Measurements from ENCODE around the gene BCR.

BCR gene

DNA sequence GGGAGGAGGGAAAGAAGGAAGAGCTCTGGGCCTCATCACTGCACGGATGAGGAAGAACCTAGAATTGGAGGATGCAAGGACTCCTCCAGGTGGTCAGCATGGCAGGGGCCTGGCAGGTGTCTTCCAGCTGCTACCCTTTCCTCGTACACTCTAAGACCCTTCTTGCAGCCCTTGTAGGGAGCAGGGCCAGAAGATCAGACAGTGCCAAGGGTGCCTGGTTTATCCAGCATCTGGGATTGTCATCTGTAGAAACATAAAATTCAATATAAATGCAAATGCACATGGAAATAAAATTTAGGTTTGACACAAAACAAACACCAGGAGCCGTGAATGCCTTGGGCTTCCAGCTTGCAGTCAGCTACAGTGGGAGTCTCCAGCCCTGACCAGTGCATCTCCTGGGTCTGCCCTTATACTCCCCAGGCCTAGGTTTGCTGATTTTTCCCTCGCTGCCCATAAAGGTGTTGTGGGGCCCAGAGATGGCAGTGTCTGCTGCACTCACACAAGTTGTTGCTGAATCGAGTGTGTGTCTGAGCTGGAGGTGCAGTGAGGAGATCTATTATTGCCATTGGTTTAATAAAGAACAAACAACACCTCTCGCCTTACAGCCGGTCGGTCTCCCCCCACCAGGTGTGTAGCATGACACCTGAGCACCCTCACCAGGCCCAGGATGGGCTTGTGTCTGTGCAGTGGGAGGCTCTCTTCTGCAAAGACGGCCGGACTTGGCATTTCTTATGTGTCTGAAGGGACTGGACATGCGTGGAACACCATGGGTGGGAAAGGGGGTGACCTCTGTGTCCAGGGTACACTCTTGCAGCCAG, 87.1 kb downstream of the BCR start:
- TF ChIP-seq, protein P1, sequence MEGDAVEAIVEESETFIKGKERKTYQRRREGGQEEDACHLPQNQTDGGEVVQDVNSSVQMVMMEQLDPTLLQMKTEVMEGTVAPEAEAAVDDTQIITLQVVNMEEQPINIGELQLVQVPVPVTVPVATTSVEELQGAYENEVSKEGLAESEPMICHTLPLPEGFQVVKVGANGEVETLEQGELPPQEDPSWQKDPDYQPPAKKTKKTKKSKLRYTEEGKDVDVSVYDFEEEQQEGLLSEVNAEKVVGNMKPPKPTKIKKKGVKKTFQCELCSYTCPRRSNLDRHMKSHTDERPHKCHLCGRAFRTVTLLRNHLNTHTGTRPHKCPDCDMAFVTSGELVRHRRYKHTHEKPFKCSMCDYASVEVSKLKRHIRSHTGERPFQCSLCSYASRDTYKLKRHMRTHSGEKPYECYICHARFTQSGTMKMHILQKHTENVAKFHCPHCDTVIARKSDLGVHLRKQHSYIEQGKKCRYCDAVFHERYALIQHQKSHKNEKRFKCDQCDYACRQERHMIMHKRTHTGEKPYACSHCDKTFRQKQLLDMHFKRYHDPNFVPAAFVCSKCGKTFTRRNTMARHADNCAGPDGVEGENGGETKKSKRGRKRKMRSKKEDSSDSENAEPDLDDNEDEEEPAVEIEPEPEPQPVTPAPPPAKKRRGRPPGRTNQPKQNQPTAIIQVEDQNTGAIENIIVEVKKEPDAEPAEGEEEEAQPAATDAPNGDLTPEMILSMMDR (IDR thresholded peaks at IDR 0.05; ENCODE audit: borderline replicate concordance, control extremely low read depth, extremely low read depth, insufficient read depth, missing control alignments): no peak
- in situ Hi-C loops (cut with MboI; ENCODE audit: low sequenced_read_pairs, unreplicated experiment): no loop called here
- DNase-seq (ENCODE audit: low spot score): no peak

DNA sequence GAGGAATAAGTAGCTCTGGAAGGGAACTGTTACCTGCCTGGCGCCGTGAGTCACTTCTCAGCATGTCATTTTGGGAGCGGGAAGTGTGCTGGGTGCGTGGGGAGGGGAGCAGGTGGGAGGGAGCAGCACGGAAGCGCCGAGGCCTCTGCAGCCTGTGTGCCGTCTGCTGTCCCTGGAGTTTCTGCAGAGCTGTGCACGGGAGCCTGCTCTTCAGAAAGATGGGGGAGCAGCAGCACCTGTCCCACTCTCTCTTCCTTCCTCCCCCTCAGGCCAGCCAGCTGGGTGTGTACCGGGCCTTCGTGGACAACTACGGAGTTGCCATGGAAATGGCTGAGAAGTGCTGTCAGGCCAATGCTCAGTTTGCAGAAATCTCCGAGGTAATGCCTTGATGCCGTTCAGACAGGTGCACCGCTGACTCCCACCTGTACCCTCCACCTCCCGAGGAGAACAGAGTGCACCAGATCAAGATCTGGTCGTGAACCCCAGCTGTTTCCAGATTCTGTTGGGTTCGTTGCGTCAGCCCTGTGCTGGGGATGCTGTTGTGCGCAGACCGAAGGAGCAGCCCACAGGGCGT, 87.9 kb downstream of the BCR start:
- DNase-seq (ENCODE audit: low spot score): no peak
- in situ Hi-C loops (cut with MboI; ENCODE audit: low sequenced_read_pairs, unreplicated experiment): no loop called here
- TF ChIP-seq, protein P1 (IDR thresholded peaks at IDR 0.05; ENCODE audit: borderline replicate concordance, control extremely low read depth, extremely low read depth, insufficient read depth, missing control alignments): no peak

DNA sequence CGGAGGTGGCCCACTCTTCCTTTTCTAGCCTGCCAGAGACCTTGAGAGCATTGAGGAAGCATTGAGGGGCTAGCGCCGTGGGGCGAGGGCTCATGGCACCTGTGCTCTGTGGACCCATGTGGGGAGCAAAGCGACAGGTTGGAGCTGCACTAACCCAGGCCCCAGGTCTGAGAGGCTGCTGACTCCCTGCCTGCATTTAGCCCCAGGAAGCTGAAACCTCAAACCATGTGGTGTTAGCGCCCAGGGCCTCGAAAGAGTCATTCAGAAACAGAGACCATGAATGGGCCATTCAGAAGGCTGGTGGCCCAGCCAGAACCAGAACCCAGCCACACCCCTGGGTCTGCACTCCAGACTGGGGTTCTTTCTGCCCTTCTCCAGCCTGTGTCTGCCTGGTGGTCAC, 88.6 kb downstream of the BCR start:
- TF ChIP-seq, protein P1 (IDR thresholded peaks at IDR 0.05; ENCODE audit: borderline replicate concordance, control extremely low read depth, extremely low read depth, insufficient read depth, missing control alignments): no peak
- DNase-seq (ENCODE audit: low spot score): peak; percentile 61
- in situ Hi-C loops (cut with MboI; ENCODE audit: low sequenced_read_pairs, unreplicated experiment): no loop called here

DNA sequence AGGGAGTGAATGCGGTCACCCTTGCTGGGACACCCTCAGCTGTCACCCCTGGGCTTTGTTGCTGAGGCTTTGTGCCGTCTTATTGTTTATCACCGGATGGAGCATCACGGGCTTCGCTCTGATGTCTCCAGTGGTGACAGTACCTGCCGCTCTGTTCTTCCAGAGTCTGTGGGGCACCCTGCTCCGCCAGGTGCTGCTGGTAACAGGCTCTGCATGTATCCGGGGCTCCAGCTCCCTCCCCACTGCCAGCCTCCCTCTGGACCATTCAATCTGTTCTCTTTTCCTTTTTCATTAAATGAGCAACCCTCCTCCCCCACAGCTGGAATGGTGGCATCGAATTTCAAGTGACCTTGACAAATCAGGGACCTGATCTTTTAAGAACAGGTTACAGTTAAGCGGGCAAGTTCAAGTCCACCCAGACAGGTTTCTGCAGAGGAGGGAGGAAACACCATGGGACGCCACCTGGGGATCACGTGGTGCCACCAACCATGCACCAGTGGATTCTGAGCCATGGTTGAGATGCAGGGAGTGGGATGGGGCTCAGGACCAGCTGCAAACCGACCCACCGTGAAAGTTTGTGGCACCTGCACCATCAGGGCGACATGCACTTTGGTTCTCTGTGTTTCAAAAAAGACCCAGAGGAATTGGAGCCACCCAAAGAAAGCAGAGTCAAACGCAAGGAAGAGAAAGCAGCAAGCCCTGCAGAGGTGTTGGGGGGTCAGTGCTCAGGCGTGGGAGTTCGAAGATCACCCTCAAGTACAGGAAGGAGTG, 89.3 kb downstream of the BCR start:
- TF ChIP-seq, protein P1 (IDR thresholded peaks at IDR 0.05; ENCODE audit: borderline replicate concordance, control extremely low read depth, extremely low read depth, insufficient read depth, missing control alignments): no peak
- no peak for DNase-seq (ENCODE audit: low spot score)
- in situ Hi-C loops (cut with MboI; ENCODE audit: low sequenced_read_pairs, unreplicated experiment): loop anchor here (10.0 kb wide), 1 partner anchor 305 kb away; no protein-coding TSS in a partner anchor

DNA sequence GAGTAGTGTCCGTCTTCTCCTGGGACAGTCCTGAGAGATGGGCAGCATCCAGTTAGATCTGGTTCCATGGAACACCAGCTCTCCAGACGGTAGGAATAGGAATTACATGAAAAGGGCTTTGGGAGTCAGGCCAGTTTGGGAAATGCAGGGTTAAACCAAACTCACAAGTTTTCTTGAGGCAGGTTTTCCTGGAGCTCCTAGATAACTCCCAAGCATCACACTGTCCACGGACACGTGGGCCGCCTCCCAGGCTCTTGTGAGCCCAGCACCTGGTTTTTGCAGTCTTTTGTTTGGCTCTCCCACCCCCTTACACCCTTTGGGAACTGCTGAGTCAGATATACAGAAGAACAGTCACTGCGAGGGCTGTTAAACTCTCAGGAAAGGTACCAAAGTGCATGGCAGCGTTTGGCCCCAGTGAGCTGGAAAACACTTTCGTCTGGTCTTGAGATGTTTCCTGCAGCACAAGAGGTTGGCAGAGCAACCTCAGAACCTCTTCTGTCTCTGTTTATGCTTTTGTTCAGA, 90.0 kb downstream of the BCR start:
- in situ Hi-C loops (cut with MboI; ENCODE audit: low sequenced_read_pairs, unreplicated experiment): loop anchor here (10.0 kb wide), 1 partner anchor 305 kb away; no protein-coding TSS in a partner anchor
- TF ChIP-seq, protein P1 (IDR thresholded peaks at IDR 0.05; ENCODE audit: borderline replicate concordance, control extremely low read depth, extremely low read depth, insufficient read depth, missing control alignments): no peak
- DNase-seq (ENCODE audit: low spot score): no peak

Measured in GM13976 (cell line).